ENCODE data around the gene AUNIP.
A peak's percentile ranks its signal among the peaks of the same experiment; 100 is the strongest.

Gene AUNIP

GRCh38 chr1:25795211-25795610 is 64.0 kb downstream of the AUNIP start:
- H4K8ac ChIP-seq (ENCODE audit: low read depth, low read length) = no peak overlapping the region
- no peak overlapping the region for H3K9ac ChIP-seq (ENCODE audit: low read length)
- H2BK5ac ChIP-seq (ENCODE audit: low read depth, low read length, poor library complexity) = no peak overlapping the region
- no peaks in the 10 kb centered on the region for H3K27me3 ChIP-seq (ENCODE audit: insufficient read depth, low read length)
- H3K79me1 ChIP-seq (ENCODE audit: low read length) = peaks cover 3% of the 10 kb centered on the region
- H2AFZ ChIP-seq (ENCODE audit: insufficient read depth, low read length, poor library complexity) = no peak overlapping the region
- no peak overlapping the region for H4K91ac ChIP-seq (ENCODE audit: low read depth, low read length)
- no peak overlapping the region for H3K4me2 ChIP-seq (ENCODE audit: low read length)
- DNase-seq = no peak
- no peaks in the 10 kb centered on the region for H3K36me3 ChIP-seq (ENCODE audit: control insufficient read depth in 1 of 2, insufficient read depth in 2 of 2, low read length in 2 of 2)
- H3K14ac ChIP-seq (ENCODE audit: low read length) = no peak overlapping the region
- H3K9me3 ChIP-seq (ENCODE audit: insufficient read depth, low read depth, low read length) = peaks cover 3% of the 10 kb centered on the region
- no peak overlapping the region for H2BK12ac ChIP-seq (ENCODE audit: low read length)
- H3K4ac ChIP-seq (ENCODE audit: low read depth, low read length) = no peak overlapping the region
- no peak overlapping the region for H3K23ac ChIP-seq (ENCODE audit: low read length)
- H3K4me1 ChIP-seq (ENCODE audit: control insufficient read depth in 1 of 2, insufficient read depth in 2 of 2, low read length in 2 of 2) = peaks cover 4 to 5% of the 10 kb centered on the region in 2 experiments
- H3K4me3 ChIP-seq (ENCODE audit: low read depth, low read length) = no peak overlapping the region
- WGBS (ENCODE audit: extremely low coverage, insufficient coverage, insufficient read length) = no CpG with 5 or more reads among the region's 2 CpGs
- H2AK5ac ChIP-seq (ENCODE audit: low read length) = no peak overlapping the region
- H3K79me2 ChIP-seq (ENCODE audit: control insufficient read depth, insufficient read depth, low read length, poor library complexity) = peaks cover 3% of the 10 kb centered on the region
- no peak overlapping the region for H4K12ac ChIP-seq (ENCODE audit: low read depth, low read length)
- no peak overlapping the region for H3K27ac ChIP-seq (ENCODE audit: low read depth, low read length)
- H2BK120ac ChIP-seq (ENCODE audit: insufficient read depth, low read length, poor library complexity) = no peak overlapping the region
- no peak overlapping the region for H3K18ac ChIP-seq (ENCODE audit: low read length)

- Histone ChIP-seq H4K91ac (ENCODE audit: low read depth, low read length) (no peak overlapping the region), H3K4me3 (ENCODE audit: low read depth, low read length) (no peak overlapping the region), H3K4ac (ENCODE audit: low read depth, low read length) (no peak overlapping the region), H2BK5ac (ENCODE audit: low read depth, low read length, poor library complexity) (no peak overlapping the region), H3K27ac (ENCODE audit: low read depth, low read length) (no peak overlapping the region), H3K9ac (ENCODE audit: low read length) (no peak overlapping the region), H4K12ac (ENCODE audit: low read depth, low read length) (no peak overlapping the region), H3K14ac (ENCODE audit: low read length) (no peak overlapping the region), H3K27me3 (ENCODE audit: insufficient read depth, low read length) (no peaks in the 10 kb centered on the region), H4K8ac (ENCODE audit: low read depth, low read length) (no peak overlapping the region), H3K4me2 (ENCODE audit: low read length) (no peak overlapping the region), H2BK120ac (ENCODE audit: insufficient read depth, low read length, poor library complexity) (no peak overlapping the region), H3K9me3 (ENCODE audit: insufficient read depth, low read depth, low read length) (peaks cover 3% of the 10 kb centered on the region), H2AK5ac (ENCODE audit: low read length) (no peak overlapping the region), H2AFZ (ENCODE audit: insufficient read depth, low read length, poor library complexity) (no peak overlapping the region), H3K18ac (ENCODE audit: low read length) (no peak overlapping the region), H2BK12ac (ENCODE audit: low read length) (no peak overlapping the region), H3K79me1 (ENCODE audit: low read length) (no peaks in the 10 kb centered on the region), H3K23ac (ENCODE audit: low read length) (no peak overlapping the region), H3K36me3 (ENCODE audit: control insufficient read depth in 1 of 2, insufficient read depth in 2 of 2, low read length in 2 of 2) (no peaks in the 10 kb centered on the region), H3K4me1 (ENCODE audit: control insufficient read depth in 1 of 2, insufficient read depth in 2 of 2, low read length in 2 of 2) (peaks cover 0 to under 1% of the 10 kb centered on the region in 2 experiments), H3K79me2 (ENCODE audit: control insufficient read depth, insufficient read depth, low read length, poor library complexity) (no peaks in the 10 kb centered on the region)
- no CpG with 5 or more reads among the region's 8 CpGs for WGBS (ENCODE audit: extremely low coverage, insufficient coverage, insufficient read length)
- no peak for DNase-seq
These were observed 64.9 kb downstream of the AUNIP start for GRCh38 chr1:25794325-25794724.

GRCh38 chr1:25793585-25794170 is 65.6 kb downstream of the AUNIP start:
- no peak overlapping the region for H2BK120ac ChIP-seq (ENCODE audit: insufficient read depth, low read length, poor library complexity)
- no peak overlapping the region for H3K23ac ChIP-seq (ENCODE audit: low read length)
- no peak overlapping the region for H3K4me3 ChIP-seq (ENCODE audit: low read depth, low read length)
- H3K14ac ChIP-seq (ENCODE audit: low read length) = no peak overlapping the region
- H3K27me3 ChIP-seq (ENCODE audit: insufficient read depth, low read length) = no peaks in the 10 kb centered on the region
- no peak for DNase-seq
- H2AK5ac ChIP-seq (ENCODE audit: low read length) = no peak overlapping the region
- H3K79me1 ChIP-seq (ENCODE audit: low read length) = no peaks in the 10 kb centered on the region
- H2AFZ ChIP-seq (ENCODE audit: insufficient read depth, low read length, poor library complexity) = no peak overlapping the region
- H3K4ac ChIP-seq (ENCODE audit: low read depth, low read length) = no peak overlapping the region
- no peaks in the 10 kb centered on the region for H3K36me3 ChIP-seq (ENCODE audit: control insufficient read depth in 1 of 2, insufficient read depth in 2 of 2, low read length in 2 of 2)
- H3K79me2 ChIP-seq (ENCODE audit: control insufficient read depth, insufficient read depth, low read length, poor library complexity) = no peaks in the 10 kb centered on the region
- H3K9ac ChIP-seq (ENCODE audit: low read length) = no peak overlapping the region
- no peak overlapping the region for H3K27ac ChIP-seq (ENCODE audit: low read depth, low read length)
- no peak overlapping the region for H4K8ac ChIP-seq (ENCODE audit: low read depth, low read length)
- H3K4me1 ChIP-seq (ENCODE audit: control insufficient read depth in 1 of 2, insufficient read depth in 2 of 2, low read length in 2 of 2) = no peaks in the 10 kb centered on the region
- no peak overlapping the region for H2BK5ac ChIP-seq (ENCODE audit: low read depth, low read length, poor library complexity)
- no CpG with 5 or more reads among the region's 7 CpGs for WGBS (ENCODE audit: extremely low coverage, insufficient coverage, insufficient read length)
- no peak overlapping the region for H3K18ac ChIP-seq (ENCODE audit: low read length)
- H3K9me3 ChIP-seq (ENCODE audit: insufficient read depth, low read depth, low read length) = peaks cover 3% of the 10 kb centered on the region
- H4K91ac ChIP-seq (ENCODE audit: low read depth, low read length) = no peak overlapping the region
- no peak overlapping the region for H2BK12ac ChIP-seq (ENCODE audit: low read length)
- H3K4me2 ChIP-seq (ENCODE audit: low read length) = no peak overlapping the region
- no peak overlapping the region for H4K12ac ChIP-seq (ENCODE audit: low read depth, low read length)

GRCh38 chr1:25792115-25792514 is 67.1 kb downstream of the AUNIP start:
- no peak overlapping the region for H4K91ac ChIP-seq (ENCODE audit: low read depth, low read length)
- no peak overlapping the region for H3K23ac ChIP-seq (ENCODE audit: low read length)
- no peak overlapping the region for H2BK120ac ChIP-seq (ENCODE audit: insufficient read depth, low read length, poor library complexity)
- H3K27me3 ChIP-seq (ENCODE audit: insufficient read depth, low read length) = peaks cover 2% of the 10 kb centered on the region
- WGBS (ENCODE audit: extremely low coverage, insufficient coverage, insufficient read length) = no CpG with 5 or more reads among the region's 4 CpGs
- no peaks in the 10 kb centered on the region for H3K79me2 ChIP-seq (ENCODE audit: control insufficient read depth, insufficient read depth, low read length, poor library complexity)
- H4K12ac ChIP-seq (ENCODE audit: low read depth, low read length) = no peak overlapping the region
- no peak overlapping the region for H2BK12ac ChIP-seq (ENCODE audit: low read length)
- H3K4me1 ChIP-seq (ENCODE audit: control insufficient read depth in 1 of 2, insufficient read depth in 2 of 2, low read length in 2 of 2) = peaks cover 3% of the 10 kb centered on the region in 2 experiments
- H2AK5ac ChIP-seq (ENCODE audit: low read length) = no peak overlapping the region
- no peak overlapping the region for H2AFZ ChIP-seq (ENCODE audit: insufficient read depth, low read length, poor library complexity)
- DNase-seq = peak in 1 of 2 donors; percentile 43
- no peak overlapping the region for H3K9ac ChIP-seq (ENCODE audit: low read length)
- no peaks in the 10 kb centered on the region for H3K36me3 ChIP-seq (ENCODE audit: control insufficient read depth in 1 of 2, insufficient read depth in 2 of 2, low read length in 2 of 2)
- H3K79me1 ChIP-seq (ENCODE audit: low read length) = no peaks in the 10 kb centered on the region
- no peak overlapping the region for H4K8ac ChIP-seq (ENCODE audit: low read depth, low read length)
- H3K9me3 ChIP-seq (ENCODE audit: insufficient read depth, low read depth, low read length) = peaks cover 3% of the 10 kb centered on the region
- no peak overlapping the region for H3K18ac ChIP-seq (ENCODE audit: low read length)
- H3K4me3 ChIP-seq (ENCODE audit: low read depth, low read length) = no peak overlapping the region
- H3K4ac ChIP-seq (ENCODE audit: low read depth, low read length) = no peak overlapping the region
- H3K4me2 ChIP-seq (ENCODE audit: low read length) = no peak overlapping the region
- no peak overlapping the region for H3K14ac ChIP-seq (ENCODE audit: low read length)
- no peak overlapping the region for H3K27ac ChIP-seq (ENCODE audit: low read depth, low read length)
- no peak overlapping the region for H2BK5ac ChIP-seq (ENCODE audit: low read depth, low read length, poor library complexity)
